GM19023 (cell line): ENCODE measurements around the gene SSBP2.

Source experiments
- ATAC-seq: cut with Tn5 transposase; IDR thresholded peaks from one replicate; pipeline ENCODE4 v1.9.1; 2021; ENCODE audit warnings: mild to moderate bottlenecking, moderate library complexity; ENCODE audit not compliant: unreplicated experiment

Gene SSBP2

GRCh38 chr5:81767097-81767496, 16.2 kb upstream of the SSBP2 start:
- ATAC-seq, result no peak

GRCh38 chr5:81766611-81767010, 15.7 kb upstream of the SSBP2 start:
- ATAC-seq, result no peak

- no peak for ATAC-seq
Measured at GRCh38 chr5:81763294-81763928, 12.5 kb upstream of the SSBP2 start.

- ATAC-seq, result no peak
Measured at GRCh38 chr5:81762853-81763252, 12.0 kb upstream of the SSBP2 start.

- no peak for ATAC-seq
Measured at GRCh38 chr5:81762401-81762800, 11.5 kb upstream of the SSBP2 start.

GRCh38 chr5:81761970-81762369, 11.1 kb upstream of the SSBP2 start:
- no peak for ATAC-seq

GRCh38 chr5:81761270-81761669, 10.4 kb upstream of the SSBP2 start:
- ATAC-seq, result no peak

GRCh38 chr5:81760521-81760920, 9.6 kb upstream of the SSBP2 start:
- no peak for ATAC-seq

GRCh38 chr5:81759632-81760005, 8.7 kb upstream of the SSBP2 start:
- no peak for ATAC-seq

GRCh38 chr5:81757404-81757803, 6.5 kb upstream of the SSBP2 start:
- no peak for ATAC-seq

GRCh38 chr5:81756016-81756415, 5.1 kb upstream of the SSBP2 start:
- no peak for ATAC-seq

GRCh38 chr5:81755320-81755719, 4.4 kb upstream of the SSBP2 start:
- no peak for ATAC-seq

GRCh38 chr5:81754621-81755020, 3.7 kb upstream of the SSBP2 start:
- ATAC-seq, result no peak

- no peak for ATAC-seq
Measured at GRCh38 chr5:81753429-81753828, 2.5 kb upstream of the SSBP2 start.

GRCh38 chr5:81752644-81752963, 1.7 kb upstream of the SSBP2 start:
- no peak for ATAC-seq

- ATAC-seq, result no peak
Measured at GRCh38 chr5:81751836-81752643, 1.1 kb upstream of the SSBP2 start.

GRCh38 chr5:81750308-81751008, 439 bp downstream of the SSBP2 start:
- ATAC-seq, result peak; percentile 21

- peak; percentile 33 for ATAC-seq
Measured at GRCh38 chr5:81749561-81750307, 1.2 kb downstream of the SSBP2 start.

GRCh38 chr5:81749192-81749560, 1.7 kb downstream of the SSBP2 start:
- no peak for ATAC-seq

GRCh38 chr5:81748556-81748955, 2.3 kb downstream of the SSBP2 start:
- no peak for ATAC-seq

GRCh38 chr5:81747030-81747429, 3.9 kb downstream of the SSBP2 start:
- ATAC-seq, result no peak
